ENCODE results near the gene SEC24C.
"Not testable (repeated sequence)": the region's sequence is repeated elsewhere in the genome, so short reads cannot be mapped to it uniquely, and the experiment has no call there.

The SEC24C gene

GRCh38 chr10:73731588-73732375, 12.4 kb upstream of the SEC24C start:
- DNase-seq (ENCODE audit: insufficient read length, low spot score) (no peak), FAIRE-seq (no peak)

GRCh38 chr10:73732426-73732825, 11.7 kb upstream of the SEC24C start:
- FAIRE-seq = no peak
- no peak for DNase-seq (ENCODE audit: insufficient read length, low spot score)

- DNase-seq (ENCODE audit: insufficient read length, low spot score) (no peak), FAIRE-seq (no peak)
These were observed 11.1 kb upstream of the SEC24C start for GRCh38 chr10:73732931-73733623.

GRCh38 chr10:73734028-73734720, 10.0 kb upstream of the SEC24C start:
- no peak for DNase-seq (ENCODE audit: insufficient read length, low spot score)
- no peak for FAIRE-seq

- DNase-seq (ENCODE audit: insufficient read length, low spot score) (no peak), FAIRE-seq (no peak)
These were observed 9.3 kb upstream of the SEC24C start for GRCh38 chr10:73734796-73735305.

GRCh38 chr10:73740501-73741254, 3.5 kb upstream of the SEC24C start:
- DNase-seq (ENCODE audit: insufficient read length, low spot score); FAIRE-seq: not testable (repeated sequence)

- DNase-seq (ENCODE audit: insufficient read length, low spot score) (no peak), FAIRE-seq (no peak)
These were observed 1.8 kb upstream of the SEC24C start for GRCh38 chr10:73742454-73742734.

GRCh38 chr10:73743327-73743904, 756 bp upstream of the SEC24C start:
- DNase-seq (ENCODE audit: insufficient read length, low spot score) (no peak), FAIRE-seq (no peak)

- DNase-seq (ENCODE audit: insufficient read length, low spot score) (peak; percentile 56), FAIRE-seq (no peak)
These were observed 448 bp downstream of the SEC24C start for GRCh38 chr10:73744664-73744975.

GRCh38 chr10:73746721-73747120, 2.5 kb downstream of the SEC24C start:
- FAIRE-seq (no peak), DNase-seq (ENCODE audit: insufficient read length, low spot score) (no peak)

- FAIRE-seq (no peak), DNase-seq (ENCODE audit: insufficient read length, low spot score) (no peak)
These were observed 6.6 kb downstream of the SEC24C start for GRCh38 chr10:73750819-73751218.

- no peak for DNase-seq (ENCODE audit: insufficient read length, low spot score)
- FAIRE-seq = no peak
These were observed 12.0 kb downstream of the SEC24C start for GRCh38 chr10:73756183-73756582.

GRCh38 chr10:73758704-73759511, 14.7 kb downstream of the SEC24C start:
- DNase-seq (ENCODE audit: insufficient read length, low spot score) (no peak), FAIRE-seq (no peak)

- DNase-seq (ENCODE audit: insufficient read length, low spot score) (no peak), FAIRE-seq (no peak)
These were observed 15.4 kb downstream of the SEC24C start for GRCh38 chr10:73759512-73760115.

GRCh38 chr10:73761781-73762180, 17.6 kb downstream of the SEC24C start:
- FAIRE-seq = no peak
- no peak for DNase-seq (ENCODE audit: insufficient read length, low spot score)

- DNase-seq (ENCODE audit: insufficient read length, low spot score) = no peak
- no peak for FAIRE-seq
These were observed 18.7 kb downstream of the SEC24C start for GRCh38 chr10:73762915-73763314.

GRCh38 chr10:73763343-73763742, 19.2 kb downstream of the SEC24C start:
- no peak for DNase-seq (ENCODE audit: insufficient read length, low spot score)
- FAIRE-seq = no peak

- FAIRE-seq = no peak
- no peak for DNase-seq (ENCODE audit: insufficient read length, low spot score)
These were observed 20.9 kb downstream of the SEC24C start for GRCh38 chr10:73765066-73765465.

GRCh38 chr10:73768881-73769280, 24.7 kb downstream of the SEC24C start:
- no peak for DNase-seq (ENCODE audit: insufficient read length, low spot score)
- FAIRE-seq = no peak
